ENCODE measurements around the gene ZFAND3. TPM values are rescaled to one million over a fixed set of nuclear protein-coding genes. Genes with fewer than 3 reads are reported as not detected.

The ZFAND3 gene
- total and polyA plus RNA-seq, 2 donors (not counting 1 experiment from before 2014, with no cell fraction given), result 21.5 to 40.8 TPM

GRCh38 chr6:38004908-38005307, 185.4 kb downstream of the ZFAND3 start:
- Histone ChIP-seq H3K4me3 (replicated peaks in 1 of 4; ENCODE audit: control extremely low read depth in 1 of 4, insufficient read depth in 1 of 4, low read depth in 3 of 4, low read length in 4 of 4) (no peak overlapping the region), H2AFZ (ENCODE audit: low read length) (no peak overlapping the region), H4K20me1 (ENCODE audit: control insufficient read depth, extremely low read depth, insufficient read depth, low read length) (peaks cover 3% of the 10 kb centered on the region), H3K36me3 (ENCODE audit: control insufficient read depth, insufficient read depth, low read length) (no peaks in the 10 kb centered on the region), H3K27me3 (ENCODE audit: control insufficient read depth, insufficient read depth, low read length) (no peaks in the 10 kb centered on the region), H3K9me3 (ENCODE audit: control insufficient read depth, insufficient read depth, low read depth, low read length) (no peaks in the 10 kb centered on the region), H3K79me2 (ENCODE audit: control insufficient read depth, insufficient read depth, low read length) (peaks cover 13% of the 10 kb centered on the region), H3K27ac (ENCODE audit: insufficient read depth, low read length) (no peak overlapping the region), H3K9ac (ENCODE audit: insufficient read depth, low read length) (no peak overlapping the region), H3K4me1 (ENCODE audit: control insufficient read depth, extremely low read depth, insufficient read depth, low read length) (no peaks in the 10 kb centered on the region), H3K4me2 (ENCODE audit: extremely low read depth, insufficient read depth, low read length) (no peak overlapping the region)
- no peak for TF ChIP-seq EZH2 (IDR thresholded peaks at IDR 0.05; ENCODE audit: low read length, missing control alignments)
- TF ChIP-seq, protein P1, sequence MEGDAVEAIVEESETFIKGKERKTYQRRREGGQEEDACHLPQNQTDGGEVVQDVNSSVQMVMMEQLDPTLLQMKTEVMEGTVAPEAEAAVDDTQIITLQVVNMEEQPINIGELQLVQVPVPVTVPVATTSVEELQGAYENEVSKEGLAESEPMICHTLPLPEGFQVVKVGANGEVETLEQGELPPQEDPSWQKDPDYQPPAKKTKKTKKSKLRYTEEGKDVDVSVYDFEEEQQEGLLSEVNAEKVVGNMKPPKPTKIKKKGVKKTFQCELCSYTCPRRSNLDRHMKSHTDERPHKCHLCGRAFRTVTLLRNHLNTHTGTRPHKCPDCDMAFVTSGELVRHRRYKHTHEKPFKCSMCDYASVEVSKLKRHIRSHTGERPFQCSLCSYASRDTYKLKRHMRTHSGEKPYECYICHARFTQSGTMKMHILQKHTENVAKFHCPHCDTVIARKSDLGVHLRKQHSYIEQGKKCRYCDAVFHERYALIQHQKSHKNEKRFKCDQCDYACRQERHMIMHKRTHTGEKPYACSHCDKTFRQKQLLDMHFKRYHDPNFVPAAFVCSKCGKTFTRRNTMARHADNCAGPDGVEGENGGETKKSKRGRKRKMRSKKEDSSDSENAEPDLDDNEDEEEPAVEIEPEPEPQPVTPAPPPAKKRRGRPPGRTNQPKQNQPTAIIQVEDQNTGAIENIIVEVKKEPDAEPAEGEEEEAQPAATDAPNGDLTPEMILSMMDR (conservative IDR thresholded peaks at IDR 0.05 in 1 of 2, IDR thresholded peaks at IDR 0.05 in 1 of 2; ENCODE audit: low read depth in 1 of 2, low read length in 2 of 2), result no peak
- no peak for DNase-seq (ENCODE audit: low read depth in 2 of 2)

DNA sequence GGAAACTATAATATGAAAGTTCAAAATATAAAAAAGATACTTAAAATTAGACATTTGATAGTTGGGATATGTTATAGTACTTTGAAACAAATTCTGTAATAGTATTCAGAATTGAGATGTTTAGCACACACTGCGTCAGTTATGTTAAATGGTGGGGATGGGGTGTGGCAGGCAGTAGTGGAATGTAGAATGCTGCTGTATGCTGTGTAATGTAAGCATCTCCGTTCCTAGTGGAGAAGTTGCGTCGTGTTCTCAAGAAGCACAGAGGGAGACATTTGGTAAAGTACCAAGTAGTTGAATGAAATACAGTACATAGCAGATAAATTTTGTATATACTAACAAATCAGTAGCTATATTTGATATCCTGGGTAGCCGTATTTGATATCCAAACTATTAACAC, 192.4 kb downstream of the ZFAND3 start:
- no peak overlapping the region for H3K4me3 ChIP-seq (replicated peaks in 1 of 4; ENCODE audit: control extremely low read depth in 1 of 4, insufficient read depth in 1 of 4, low read depth in 3 of 4, low read length in 4 of 4)
- H3K4me2 ChIP-seq (ENCODE audit: extremely low read depth, insufficient read depth, low read length), result no peak overlapping the region
- peaks cover 7% of the 10 kb centered on the region for H4K20me1 ChIP-seq (ENCODE audit: control insufficient read depth, extremely low read depth, insufficient read depth, low read length)
- peaks cover 14% of the 10 kb centered on the region for H3K79me2 ChIP-seq (ENCODE audit: control insufficient read depth, insufficient read depth, low read length)
- H3K9me3 ChIP-seq (ENCODE audit: control insufficient read depth, insufficient read depth, low read depth, low read length), result no peaks in the 10 kb centered on the region
- H3K4me1 ChIP-seq (ENCODE audit: control insufficient read depth, extremely low read depth, insufficient read depth, low read length), result no peaks in the 10 kb centered on the region
- no peak overlapping the region for H3K27ac ChIP-seq (ENCODE audit: insufficient read depth, low read length)
- H3K9ac ChIP-seq (ENCODE audit: insufficient read depth, low read length), result no peak overlapping the region
- peak in 1 of 2 donors; percentile 31 for DNase-seq (ENCODE audit: low read depth in 2 of 2)
- TF ChIP-seq EZH2 (IDR thresholded peaks at IDR 0.05; ENCODE audit: low read length, missing control alignments), result no peak
- TF ChIP-seq, protein P1 (conservative IDR thresholded peaks at IDR 0.05 in 1 of 2, IDR thresholded peaks at IDR 0.05 in 1 of 2; ENCODE audit: low read depth in 1 of 2, low read length in 2 of 2), result no peak
- H3K27me3 ChIP-seq (ENCODE audit: control insufficient read depth, insufficient read depth, low read length), result no peaks in the 10 kb centered on the region
- no peaks in the 10 kb centered on the region for H3K36me3 ChIP-seq (ENCODE audit: control insufficient read depth, insufficient read depth, low read length)
- no peak overlapping the region for H2AFZ ChIP-seq (ENCODE audit: low read length)

DNA sequence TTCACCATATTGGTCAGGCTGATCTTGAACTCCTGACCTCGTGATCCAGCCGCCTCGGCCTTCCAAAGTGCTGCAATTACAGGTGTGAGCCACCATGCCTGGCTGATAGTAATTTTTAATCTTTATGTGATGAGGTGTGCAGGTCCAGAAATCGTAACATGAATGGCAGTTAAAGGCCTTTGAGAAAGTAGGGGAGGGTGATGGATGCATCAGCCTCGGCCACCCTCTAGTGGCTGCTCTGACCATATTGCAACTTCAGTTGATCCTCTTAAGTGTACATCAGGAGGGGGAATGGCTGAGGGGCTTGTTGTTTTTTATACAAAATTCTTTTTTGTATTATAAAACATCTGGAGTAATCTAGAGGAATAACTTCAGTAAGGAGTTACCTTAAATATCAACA, 193.0 kb downstream of the ZFAND3 start:
- no peak overlapping the region for H3K4me2 ChIP-seq (ENCODE audit: extremely low read depth, insufficient read depth, low read length)
- no peak overlapping the region for H3K27ac ChIP-seq (ENCODE audit: insufficient read depth, low read length)
- no peak overlapping the region for H3K4me3 ChIP-seq (replicated peaks in 1 of 4; ENCODE audit: control extremely low read depth in 1 of 4, insufficient read depth in 1 of 4, low read depth in 3 of 4, low read length in 4 of 4)
- H4K20me1 ChIP-seq (ENCODE audit: control insufficient read depth, extremely low read depth, insufficient read depth, low read length), result peaks cover 7% of the 10 kb centered on the region
- peaks cover 15% of the 10 kb centered on the region for H3K79me2 ChIP-seq (ENCODE audit: control insufficient read depth, insufficient read depth, low read length)
- no peak overlapping the region for H2AFZ ChIP-seq (ENCODE audit: low read length)
- H3K9me3 ChIP-seq (ENCODE audit: control insufficient read depth, insufficient read depth, low read depth, low read length), result no peaks in the 10 kb centered on the region
- H3K36me3 ChIP-seq (ENCODE audit: control insufficient read depth, insufficient read depth, low read length), result no peaks in the 10 kb centered on the region
- H3K9ac ChIP-seq (ENCODE audit: insufficient read depth, low read length), result no peak overlapping the region
- TF ChIP-seq, protein P1 (conservative IDR thresholded peaks at IDR 0.05 in 1 of 2, IDR thresholded peaks at IDR 0.05 in 1 of 2; ENCODE audit: low read depth in 1 of 2, low read length in 2 of 2), result peak; percentile 68 to 89
- TF ChIP-seq EZH2 (IDR thresholded peaks at IDR 0.05; ENCODE audit: low read length, missing control alignments), result no peak
- H3K27me3 ChIP-seq (ENCODE audit: control insufficient read depth, insufficient read depth, low read length), result no peaks in the 10 kb centered on the region
- H3K4me1 ChIP-seq (ENCODE audit: control insufficient read depth, extremely low read depth, insufficient read depth, low read length), result no peaks in the 10 kb centered on the region
- DNase-seq (ENCODE audit: low read depth in 2 of 2), result peak; percentile 59 to 77

All from fibroblast of lung (primary cell).